Measurements from ENCODE around the gene MCUR1.
"Not testable (repeated sequence)": the region's sequence is repeated elsewhere in the genome, so short reads cannot be mapped to it uniquely, and the experiment has no call there.

MCUR1 gene

DNA sequence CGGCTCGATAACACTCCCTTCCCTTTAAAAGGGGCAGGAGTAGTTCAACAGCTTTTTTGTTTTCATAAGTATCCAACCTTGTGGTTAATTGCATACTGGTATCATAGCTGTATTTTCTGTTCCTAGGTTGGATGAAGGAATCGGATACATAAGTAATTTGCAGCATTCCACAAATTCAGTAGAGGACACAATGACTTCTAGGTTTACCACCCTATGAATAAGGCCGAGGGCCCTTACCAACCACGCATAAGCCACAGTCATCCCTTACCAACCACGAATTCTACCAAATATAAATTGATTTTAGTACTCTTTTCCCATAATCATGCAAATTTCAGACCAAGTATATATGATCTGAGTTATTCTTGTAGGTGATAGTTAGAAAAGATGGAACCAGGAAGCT, 36.3 kb downstream of the MCUR1 start:
- in situ Hi-C loops (cut with MboI; ENCODE audit: low sequenced_read_pairs): no loop called here

DNA sequence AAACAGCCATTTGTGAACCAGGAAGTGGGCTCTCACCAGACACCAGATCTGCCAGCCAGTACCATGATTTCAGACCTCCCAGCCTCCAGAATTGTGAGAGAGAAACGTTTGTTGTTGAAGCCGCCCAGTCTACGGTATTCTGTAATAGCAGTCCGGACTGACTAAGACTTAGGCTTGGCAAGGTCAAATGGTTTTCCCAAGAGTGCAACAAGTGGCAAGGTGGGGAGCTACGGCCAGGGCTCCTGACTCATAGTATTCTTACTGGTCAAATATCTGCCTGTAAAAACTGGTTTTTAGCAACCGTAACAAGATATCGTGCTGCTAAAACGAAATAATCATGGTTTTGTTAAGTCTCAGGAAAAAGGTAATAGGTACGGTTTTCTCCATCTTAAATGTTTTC, 37.8 kb downstream of the MCUR1 start:
- in situ Hi-C loops (cut with MboI; ENCODE audit: low sequenced_read_pairs): no loop called here

DNA sequence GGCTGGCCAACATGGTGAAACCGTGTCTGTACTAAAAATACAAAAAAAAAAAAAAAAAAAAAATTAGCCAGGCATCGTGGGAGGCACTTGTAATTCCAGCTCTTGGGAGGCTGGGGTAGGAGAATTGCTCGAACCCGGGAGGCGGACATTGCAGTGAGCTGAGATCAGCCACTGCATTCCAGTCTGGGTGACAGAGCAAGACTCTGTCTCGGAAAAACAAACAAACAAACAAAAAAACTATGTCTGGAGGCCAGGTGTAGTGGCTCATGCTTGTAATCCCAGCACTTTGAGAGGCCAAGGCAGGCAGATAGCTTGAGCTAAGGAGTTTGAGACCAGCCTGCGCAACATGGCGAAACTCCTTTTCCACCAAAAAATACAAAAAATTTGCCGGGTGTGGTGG, 38.9 kb downstream of the MCUR1 start:
- in situ Hi-C loops (cut with MboI; ENCODE audit: low sequenced_read_pairs): not testable (repeated sequence)

DNA sequence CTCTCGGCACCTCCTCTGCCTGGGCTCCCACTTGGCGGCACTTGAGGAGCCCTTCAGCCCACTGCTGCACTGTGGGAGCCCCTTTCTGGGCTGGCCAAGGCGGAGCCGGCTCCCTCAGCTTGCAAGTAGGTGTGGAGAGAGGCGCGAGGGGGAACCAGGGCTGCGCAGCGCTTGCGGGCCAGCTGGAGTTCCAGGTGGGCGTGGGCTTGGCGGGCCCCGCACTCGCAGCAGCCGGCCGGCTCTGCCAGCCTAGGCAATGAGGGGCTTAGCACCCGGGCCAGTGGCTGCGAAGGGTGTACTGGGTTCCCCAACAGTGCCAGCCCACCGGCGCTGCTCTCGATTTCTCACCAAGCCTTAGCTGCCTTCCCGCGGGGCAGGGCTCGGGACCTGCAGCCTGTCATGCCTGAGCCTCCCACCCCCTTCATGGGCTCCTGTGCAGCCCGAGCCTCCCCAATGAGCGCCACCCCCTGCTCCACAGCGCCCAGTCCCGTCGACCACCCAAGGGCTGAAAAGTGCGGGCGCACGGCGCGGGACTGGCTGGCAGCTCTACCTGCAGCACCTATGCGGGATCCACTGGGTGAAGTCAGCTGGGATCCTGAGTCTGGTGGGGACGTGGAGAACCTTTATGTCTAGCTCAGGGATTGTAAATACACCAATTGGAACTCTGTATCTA, 41.9 kb downstream of the MCUR1 start:
- in situ Hi-C loops (cut with MboI; ENCODE audit: low sequenced_read_pairs): not testable (repeated sequence)

DNA sequence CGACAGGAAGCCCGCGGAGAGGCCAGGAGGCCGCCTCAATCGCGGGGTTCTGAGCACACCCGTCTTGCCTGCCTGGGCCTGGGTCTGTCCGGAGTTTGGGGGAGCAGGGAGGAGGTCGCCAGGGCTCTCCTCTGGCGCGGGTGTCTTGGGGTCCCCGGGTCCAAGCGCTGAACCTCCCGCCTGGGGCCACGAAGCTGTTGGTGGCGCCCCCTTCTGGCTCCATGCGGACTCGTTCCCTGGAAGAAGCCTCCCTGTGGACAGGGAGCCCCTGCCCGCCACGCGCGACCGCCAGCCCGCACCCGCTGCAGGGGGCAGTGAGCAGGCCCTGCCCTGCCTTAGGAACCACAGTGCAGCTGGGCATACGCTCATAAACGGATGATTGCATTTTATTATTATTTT, 44.7 kb downstream of the MCUR1 start:
- in situ Hi-C loops (cut with MboI; ENCODE audit: low sequenced_read_pairs): no loop called here

DNA sequence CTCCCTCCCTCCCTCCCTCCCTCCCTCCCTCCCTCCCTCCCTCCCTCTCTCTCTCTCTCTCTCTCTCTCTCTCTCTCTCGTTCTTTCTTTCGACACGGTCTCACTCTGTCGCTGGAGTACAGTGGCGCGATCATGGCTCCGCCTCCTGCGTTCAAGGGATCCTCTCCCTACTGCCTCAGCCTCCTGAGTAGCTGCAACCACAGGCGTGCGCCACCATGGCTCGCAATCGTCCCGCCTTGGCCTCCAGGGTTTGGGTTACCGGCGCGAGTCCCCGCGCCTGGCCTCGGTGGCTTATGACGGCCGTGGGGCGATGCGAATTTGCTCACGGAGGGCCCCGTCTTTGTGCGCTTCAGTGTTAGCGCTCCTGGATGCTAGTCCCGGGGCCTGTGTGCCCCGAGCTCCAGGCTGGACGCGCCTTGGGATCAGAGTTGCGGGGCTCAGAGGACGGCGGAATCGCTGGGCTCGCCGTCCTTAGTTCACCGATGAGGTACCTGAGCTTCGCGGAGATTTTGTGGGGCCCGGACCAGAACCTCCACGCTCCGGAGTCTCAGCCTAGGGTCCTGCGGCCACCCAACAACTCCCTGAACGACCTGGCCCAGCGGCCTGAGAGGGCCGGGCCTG, 45.2 kb downstream of the MCUR1 start:
- in situ Hi-C loops (cut with MboI; ENCODE audit: low sequenced_read_pairs): no loop called here

DNA sequence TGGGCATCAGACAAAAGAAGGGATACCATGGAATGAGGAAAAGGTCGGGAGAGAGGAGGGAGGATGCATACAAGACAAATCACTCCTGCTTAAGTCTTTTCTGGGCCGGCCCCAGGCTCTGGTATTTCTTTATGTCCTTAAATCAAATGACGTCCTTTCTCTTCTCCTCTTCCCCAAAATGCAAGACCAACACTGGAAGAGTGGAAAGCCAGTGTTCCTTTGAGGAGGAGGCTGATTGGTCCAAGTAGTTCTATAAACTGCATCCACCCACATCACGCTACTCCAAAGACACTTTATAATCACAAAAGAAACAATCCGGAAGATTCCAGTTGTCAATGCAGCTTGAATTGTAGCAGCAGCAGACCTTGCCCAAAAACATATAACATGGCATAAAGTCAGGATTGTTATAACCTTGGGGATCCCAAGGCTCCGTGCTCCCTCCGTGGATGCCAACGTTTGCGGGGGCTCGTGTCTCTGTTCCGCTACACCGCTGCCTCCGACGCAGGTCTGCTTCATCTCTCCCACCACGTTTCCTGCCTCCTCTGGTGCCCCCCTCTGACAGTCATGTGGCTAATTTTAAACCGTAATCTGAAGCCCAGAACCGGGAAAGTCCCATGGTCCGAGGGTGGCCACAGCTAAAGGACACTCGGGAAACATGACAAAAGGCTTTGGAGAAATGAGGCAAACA, 47.1 kb downstream of the MCUR1 start:
- in situ Hi-C loops (cut with MboI; ENCODE audit: low sequenced_read_pairs): no loop called here

DNA sequence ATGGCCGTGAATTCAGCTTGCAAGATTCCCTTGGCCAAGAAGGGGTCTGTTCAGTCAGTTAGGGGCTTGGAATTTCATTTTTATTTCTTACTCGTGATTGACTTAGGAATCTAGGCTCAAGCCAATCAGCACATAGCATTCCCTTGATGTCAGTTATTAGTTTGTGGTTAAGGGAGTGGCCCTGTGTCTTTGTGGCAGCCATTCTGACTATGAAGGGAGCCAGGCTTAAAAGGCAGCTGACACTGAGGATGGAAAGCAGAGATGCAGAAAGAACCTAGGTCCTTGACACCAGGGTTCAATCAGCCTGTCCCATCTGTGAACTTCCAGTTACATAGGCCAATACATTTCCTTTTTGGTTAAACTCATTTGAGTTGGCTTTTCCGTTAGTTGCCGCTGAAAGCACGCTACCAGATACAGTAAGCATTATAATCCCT, 48.1 kb downstream of the MCUR1 start:
- in situ Hi-C loops (cut with MboI; ENCODE audit: low sequenced_read_pairs): no loop called here

DNA sequence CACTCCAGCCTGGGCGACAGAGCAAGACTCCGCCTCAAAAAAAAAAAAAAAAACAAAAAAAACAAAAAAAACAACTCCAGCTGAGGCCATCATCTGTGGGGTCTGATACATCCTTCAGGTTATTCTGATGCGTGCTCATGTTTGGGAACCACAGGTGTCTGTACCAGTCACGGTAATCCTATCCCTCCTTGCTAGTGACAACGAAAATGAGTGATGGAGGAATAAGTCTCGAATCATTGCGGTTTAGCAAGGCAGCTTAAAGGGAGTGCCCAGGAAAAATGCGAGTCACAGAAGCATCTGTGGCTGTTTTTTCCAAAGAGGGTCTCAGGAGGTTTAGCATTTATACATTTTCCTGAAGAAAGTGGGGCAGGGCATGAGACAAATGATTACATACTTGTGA, 48.8 kb downstream of the MCUR1 start:
- in situ Hi-C loops (cut with MboI; ENCODE audit: low sequenced_read_pairs): no loop called here

DNA sequence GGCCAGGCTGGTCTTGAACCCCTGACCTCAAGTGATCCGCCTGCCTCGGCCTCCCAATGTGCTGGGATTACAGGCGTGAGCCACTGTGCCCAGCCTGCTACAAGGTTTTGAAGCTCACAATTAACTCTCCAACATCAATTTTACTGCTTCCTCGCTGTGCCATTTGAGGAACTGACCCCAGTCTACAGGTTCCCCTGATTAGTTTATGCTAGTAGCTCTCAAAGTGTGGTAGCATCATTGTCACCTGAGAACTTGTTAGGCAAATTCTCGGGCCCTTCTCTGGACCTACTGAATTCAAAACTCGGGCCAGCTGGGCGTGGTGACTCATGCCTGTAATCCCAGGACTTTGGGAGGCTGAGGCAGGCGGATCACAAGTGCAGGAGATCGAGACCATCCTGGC, 49.4 kb downstream of the MCUR1 start:
- in situ Hi-C loops (cut with MboI; ENCODE audit: low sequenced_read_pairs): no loop called here

DNA sequence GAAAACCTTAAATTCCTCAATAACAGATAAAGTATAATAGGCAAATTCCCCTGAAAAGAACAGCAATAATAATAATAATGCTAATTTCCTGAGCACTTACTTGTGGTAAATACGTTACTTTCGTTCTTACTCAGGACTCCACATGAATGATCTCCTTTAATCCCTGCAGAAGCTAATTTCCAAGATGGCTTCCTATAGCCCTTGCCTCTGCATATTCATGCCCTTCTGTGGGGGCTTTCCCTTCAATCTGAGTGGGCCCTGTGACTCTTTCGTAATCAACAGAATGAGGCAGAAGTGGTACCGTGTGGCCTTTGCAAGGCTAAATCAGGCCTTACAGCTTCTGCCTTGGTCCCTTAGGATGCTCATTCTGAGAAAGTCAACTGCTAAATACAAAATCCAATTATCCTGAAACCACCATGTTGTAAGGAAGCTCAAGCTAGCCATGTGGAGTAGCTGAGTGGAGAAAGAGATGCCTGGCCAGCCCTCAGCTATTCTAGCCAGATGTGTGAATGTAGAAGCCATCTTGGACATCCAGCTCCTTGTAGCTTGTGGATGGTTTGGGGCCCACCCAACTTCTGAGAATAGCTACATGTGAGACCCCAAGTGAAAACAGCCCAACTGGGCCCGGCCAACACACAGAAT, 50.5 kb downstream of the MCUR1 start:
- in situ Hi-C loops (cut with MboI; ENCODE audit: low sequenced_read_pairs): no loop called here

DNA sequence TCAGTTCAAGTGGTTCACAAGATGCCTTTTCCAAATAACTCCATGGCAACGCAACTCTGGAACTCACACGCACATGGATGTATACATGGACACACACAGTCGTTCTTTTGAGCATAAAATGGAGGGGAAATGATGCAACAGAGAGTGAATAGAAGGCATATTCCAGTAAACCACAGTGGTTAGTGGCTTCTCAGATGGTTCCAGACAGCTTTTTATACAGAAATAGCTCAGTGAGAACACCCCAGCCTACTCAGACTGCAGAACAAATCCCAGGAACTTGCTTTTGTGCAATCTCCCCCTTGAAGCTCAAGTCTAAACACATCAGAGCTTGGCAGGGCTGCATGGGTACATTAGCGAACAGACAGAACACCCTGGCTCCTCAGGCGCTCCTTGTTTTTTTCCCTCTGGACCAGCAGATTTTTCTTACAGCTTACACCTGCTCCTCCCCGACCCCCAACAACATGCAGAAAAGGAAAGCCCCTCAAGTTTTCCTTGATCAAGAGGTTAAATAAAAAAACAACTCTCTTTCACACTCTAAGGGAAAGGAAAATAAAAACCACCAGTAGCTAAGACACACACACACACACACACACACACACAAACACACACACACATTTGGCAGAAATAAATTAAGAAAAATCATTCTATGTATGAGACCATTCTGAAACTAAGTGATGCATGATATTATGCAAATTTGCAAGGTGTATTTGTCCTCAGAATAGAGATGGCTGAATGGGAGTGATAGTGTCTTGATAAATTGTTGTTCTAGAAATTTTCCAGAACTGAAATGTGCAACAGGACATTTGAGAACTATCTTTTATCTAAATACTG, 51.5 kb downstream of the MCUR1 start:
- in situ Hi-C loops (cut with MboI; ENCODE audit: low sequenced_read_pairs): no loop called here

DNA sequence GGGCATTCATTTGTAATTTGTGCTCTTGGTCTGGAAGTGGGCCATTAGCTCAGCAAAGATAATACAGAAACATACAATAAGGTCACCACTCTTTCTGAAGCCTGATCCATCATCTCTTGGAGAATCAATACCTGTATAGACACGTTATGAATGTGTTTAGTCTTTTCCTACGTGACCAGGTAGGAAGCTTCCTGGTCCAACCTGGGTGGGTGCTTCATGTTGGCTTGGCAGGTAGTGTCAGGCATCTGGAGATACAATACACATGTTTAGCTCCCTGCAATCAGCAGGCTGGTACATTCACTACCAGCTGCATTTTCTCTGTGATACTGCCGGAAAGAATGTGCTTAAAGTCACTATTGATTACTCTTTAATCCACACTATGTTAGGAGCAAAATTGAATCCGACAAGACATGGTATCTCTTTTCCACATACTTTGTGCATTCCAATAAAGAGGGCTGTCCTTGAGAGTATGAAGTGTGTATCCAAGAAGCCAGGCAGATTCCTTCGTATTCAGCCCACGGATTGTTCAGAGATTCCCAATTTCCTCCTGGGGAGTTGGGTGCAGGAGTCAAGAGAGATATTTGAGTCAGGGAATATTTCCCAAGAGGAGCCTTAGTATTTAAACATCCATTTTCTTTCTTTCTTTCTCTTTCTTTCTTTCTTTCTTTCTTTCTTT, 52.9 kb downstream of the MCUR1 start:
- in situ Hi-C loops (cut with MboI; ENCODE audit: low sequenced_read_pairs): no loop called here

DNA sequence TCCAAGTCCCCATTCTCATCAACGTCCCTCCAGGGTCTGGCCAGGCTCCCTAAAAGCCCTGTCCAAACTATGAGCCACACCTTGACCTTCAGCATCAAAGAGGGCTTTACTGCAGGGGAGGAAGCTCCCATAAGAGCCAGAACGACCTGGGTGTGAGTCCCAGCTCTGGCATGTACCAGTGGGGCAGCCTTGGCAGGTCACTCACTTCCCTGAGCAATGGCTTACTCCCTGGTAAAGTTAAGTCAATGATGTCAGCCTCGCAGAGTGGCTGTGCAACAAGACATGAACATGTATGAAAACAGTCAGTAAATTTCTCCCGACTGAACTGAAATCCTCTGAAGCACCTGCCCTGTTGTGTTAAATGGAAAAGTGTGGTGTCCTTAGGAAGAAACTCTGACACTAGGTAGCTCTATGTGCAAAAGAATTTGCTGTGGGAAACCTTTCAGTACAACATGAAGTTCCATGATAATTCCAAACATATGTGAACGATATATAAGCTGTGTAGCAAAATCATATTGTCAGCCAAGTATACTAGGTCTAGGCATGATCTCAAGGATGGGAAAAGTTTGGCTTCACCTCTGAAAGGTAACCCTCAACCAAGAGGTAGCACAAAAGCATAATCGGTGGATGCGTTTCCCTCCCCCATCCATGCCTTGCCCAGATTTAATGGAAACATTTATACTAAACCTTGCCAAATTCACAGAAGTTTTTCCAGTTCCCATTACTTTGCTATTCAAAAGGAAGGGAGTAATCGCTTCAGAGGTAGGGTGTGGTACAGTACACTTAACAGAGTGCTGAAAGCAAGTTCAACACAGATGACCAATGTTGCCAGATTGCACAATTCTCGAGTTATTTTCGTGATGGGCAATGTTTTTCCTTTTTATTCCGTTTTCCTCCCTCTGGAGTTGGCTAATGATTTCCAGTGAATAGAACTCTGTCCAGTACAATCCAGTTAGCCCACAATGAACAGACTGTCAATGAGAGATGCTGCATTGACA, 53.8 kb downstream of the MCUR1 start:
- in situ Hi-C loops (cut with MboI; ENCODE audit: low sequenced_read_pairs): no loop called here

DNA sequence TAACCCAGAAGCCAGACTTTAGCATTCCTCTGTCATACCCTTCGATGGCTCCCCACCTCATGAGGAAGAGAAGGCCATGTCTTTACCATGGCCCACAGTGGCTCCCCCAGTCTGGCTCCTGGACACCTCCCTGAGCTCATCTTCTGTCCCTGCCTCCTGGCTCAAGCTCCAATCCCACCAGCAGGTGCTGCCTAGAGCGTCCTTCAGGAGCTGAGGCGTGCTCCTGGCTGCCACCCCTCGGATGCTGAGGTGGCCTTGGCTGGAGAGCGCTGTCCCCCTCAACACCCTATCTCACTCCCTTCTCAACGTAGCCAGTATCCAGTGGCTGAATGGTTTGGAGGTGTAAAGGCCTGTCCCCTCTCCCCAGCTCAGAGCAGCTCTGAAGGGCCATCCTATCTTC, 55.3 kb downstream of the MCUR1 start:
- in situ Hi-C loops (cut with MboI; ENCODE audit: low sequenced_read_pairs): no loop called here

DNA sequence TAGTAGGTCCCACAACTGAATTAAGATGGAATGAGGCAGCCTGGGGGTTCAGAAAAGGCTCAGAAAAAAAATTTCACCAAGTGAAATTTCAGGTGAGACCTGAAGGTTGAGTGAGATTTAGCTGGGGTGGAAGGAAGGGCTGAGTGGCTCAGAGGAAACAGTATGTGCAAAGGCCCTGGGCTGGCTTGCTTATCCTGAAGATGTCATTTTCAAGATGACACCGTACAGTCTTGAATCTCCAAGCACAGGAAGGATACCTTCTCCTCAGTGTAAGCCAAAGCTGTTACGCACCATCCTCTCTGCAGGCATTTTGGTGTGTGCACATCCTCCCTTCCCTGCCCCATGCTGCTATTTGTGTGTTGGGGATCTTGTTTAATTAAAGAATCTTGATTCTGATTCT, 59.7 kb downstream of the MCUR1 start:
- in situ Hi-C loops (cut with MboI; ENCODE audit: low sequenced_read_pairs): no loop called here

DNA sequence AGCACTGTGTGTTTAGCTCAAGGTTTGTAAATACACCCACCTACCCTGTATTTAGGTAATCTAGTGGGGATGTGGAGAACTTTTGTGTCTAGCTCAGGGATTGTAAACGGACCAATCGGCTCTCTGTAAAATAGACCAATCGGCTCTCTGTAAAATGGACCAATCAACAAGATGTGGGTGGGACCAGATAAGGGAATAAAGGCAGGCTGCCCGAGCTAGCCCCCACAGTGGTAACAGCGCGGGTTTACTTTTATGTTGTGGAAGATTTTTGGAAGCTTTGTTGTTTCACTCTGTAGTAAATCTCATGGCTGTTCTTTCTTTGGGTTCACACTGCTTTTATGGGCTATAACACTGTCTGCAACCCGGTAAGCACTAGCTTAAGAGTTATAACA, 70.6 kb downstream of the MCUR1 start:
- in situ Hi-C loops (cut with MboI; ENCODE audit: low sequenced_read_pairs): no loop called here

DNA sequence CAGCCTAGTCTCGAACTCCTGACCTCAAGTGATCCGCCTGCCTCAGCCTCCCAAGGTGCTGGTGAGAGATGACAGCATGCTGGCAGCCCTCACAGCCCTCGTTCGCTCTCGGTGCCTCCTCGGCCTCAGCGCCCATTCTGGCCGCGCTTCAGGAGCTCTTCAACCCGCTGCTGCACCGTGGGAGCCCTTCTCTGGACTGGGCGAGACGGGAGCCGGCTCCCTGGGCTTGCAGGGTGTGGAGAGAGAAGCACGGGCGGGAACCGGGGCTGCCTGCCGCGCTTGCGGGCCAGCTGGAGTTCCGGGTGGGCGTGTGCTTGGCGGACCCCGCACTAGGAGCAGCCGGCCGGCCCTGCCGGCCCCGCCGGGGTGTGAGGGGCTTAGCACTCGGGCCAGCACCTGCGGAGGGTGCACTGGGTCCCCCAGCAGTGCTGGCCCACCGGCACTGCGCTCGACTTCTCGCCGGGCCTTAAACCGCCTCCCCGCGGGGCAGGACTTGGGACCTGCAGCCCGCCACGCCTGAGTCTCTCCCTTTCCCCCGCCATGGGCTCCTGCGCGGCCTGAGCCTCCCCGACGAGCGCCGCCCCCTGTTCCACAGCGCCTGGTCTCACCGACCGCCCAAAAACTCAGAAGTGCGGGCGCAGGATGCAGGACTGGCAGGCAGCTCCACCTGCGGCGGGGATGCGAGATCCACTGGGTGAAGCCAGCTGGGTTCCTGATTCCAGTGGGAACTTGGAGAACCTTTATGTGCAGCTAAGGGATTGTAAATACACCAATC, 71.2 kb downstream of the MCUR1 start:
- in situ Hi-C loops (cut with MboI; ENCODE audit: low sequenced_read_pairs): no loop called here

DNA sequence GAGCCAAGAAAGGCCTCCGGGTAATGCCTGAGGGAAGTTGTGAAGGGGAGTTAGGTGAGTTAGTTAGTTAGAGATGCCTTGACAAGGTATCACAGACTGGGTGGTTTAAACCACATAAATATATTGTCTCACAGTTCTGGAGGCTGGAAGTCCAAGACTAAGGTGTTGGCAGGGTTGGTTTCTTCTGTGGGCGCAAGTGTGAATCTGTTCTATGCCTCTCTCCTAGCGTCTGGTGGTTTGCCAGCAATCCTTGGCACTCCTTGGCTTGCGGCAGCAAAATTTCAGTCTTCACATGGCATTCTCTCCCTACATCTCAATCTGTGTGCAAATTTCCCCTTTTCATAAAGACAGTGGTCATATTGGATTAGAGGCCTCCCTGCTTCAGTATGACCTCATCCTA, 73.0 kb downstream of the MCUR1 start:
- in situ Hi-C loops (cut with MboI; ENCODE audit: low sequenced_read_pairs): no loop called here

Measured in HL-60/S4 treated with phorbol 12-myristate 13-acetate at 8.2 ng/mL for 4 days and 3 days (cell line).